Measurements from ENCODE around the gene RGS11.

Gene RGS11

DNA sequence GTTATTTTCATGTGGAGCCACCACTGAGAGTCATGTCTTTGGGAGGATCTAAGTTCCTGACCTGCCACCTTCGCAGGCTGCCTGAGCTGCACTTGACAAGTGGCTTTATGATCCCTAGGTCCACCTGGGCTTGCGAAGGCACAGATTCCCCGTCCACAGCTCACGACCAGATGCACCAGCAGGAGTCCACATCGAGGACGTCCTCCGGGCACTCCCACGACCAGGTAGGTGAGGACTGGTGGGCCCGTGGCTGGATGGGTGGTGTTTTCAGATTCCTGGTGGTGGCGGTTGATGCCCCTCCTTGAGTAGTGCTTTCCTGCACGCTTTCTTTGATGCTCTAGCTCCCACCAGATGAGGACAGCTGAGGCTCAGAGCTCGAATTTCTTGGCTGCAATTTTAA lies 26.3 kb downstream of the RGS11 start:
- no peak overlapping the region for H3K4me3 ChIP-seq (ENCODE audit: control insufficient read depth, low read depth, low read length)
- TF ChIP-seq, protein P1, sequence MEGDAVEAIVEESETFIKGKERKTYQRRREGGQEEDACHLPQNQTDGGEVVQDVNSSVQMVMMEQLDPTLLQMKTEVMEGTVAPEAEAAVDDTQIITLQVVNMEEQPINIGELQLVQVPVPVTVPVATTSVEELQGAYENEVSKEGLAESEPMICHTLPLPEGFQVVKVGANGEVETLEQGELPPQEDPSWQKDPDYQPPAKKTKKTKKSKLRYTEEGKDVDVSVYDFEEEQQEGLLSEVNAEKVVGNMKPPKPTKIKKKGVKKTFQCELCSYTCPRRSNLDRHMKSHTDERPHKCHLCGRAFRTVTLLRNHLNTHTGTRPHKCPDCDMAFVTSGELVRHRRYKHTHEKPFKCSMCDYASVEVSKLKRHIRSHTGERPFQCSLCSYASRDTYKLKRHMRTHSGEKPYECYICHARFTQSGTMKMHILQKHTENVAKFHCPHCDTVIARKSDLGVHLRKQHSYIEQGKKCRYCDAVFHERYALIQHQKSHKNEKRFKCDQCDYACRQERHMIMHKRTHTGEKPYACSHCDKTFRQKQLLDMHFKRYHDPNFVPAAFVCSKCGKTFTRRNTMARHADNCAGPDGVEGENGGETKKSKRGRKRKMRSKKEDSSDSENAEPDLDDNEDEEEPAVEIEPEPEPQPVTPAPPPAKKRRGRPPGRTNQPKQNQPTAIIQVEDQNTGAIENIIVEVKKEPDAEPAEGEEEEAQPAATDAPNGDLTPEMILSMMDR (IDR thresholded peaks at IDR 0.05; ENCODE audit: control insufficient read depth, insufficient read depth, low read depth, low read length, missing control alignments), result no peak
- no peak for DNase-seq (ENCODE audit: low read depth)

DNA sequence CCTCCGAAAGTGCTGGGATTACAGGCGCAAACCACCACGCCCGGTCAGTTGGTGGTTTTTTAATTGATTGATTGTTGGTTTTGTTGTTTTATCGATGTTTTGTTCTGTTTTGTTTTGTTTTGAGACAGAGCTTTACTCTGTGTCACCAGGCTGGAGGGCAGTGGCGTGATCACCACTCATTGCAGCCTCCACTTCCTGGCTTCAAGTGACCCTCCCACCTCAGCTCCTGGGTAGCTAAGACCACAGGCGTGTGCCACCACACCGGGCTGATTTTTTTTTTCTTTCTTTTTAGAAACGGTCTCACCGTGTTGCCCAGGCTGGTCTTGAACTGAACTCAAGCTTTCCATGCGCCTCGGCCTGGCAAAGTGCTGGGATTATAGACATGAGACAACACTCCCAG lies 28.7 kb downstream of the RGS11 start:
- no peak overlapping the region for H3K4me3 ChIP-seq (ENCODE audit: control insufficient read depth, low read depth, low read length)
- no peak for DNase-seq (ENCODE audit: low read depth)
- TF ChIP-seq, protein P1 (IDR thresholded peaks at IDR 0.05; ENCODE audit: control insufficient read depth, insufficient read depth, low read depth, low read length, missing control alignments), result no peak

DNA sequence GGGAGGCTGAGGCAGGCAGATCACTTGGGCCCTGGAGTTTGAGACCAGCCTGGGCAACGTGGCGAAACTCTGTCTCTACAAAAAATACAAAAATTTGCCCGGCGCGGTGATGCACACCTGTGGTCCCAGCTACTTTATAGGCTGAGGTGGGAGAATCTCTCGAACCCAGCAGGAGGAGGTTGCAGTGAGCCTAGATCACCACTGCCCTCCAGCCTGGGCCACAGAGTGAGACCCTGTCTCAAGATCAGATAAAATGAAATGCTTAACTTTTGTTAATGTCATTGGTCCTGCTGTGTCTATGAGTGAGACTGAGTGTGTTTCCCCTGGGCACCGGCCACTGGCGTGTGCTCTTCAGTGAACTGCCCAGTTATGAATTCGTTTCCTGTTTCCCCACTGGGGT lies 30.6 kb downstream of the RGS11 start:
- no peak for DNase-seq (ENCODE audit: low read depth)
- TF ChIP-seq, protein P1 (IDR thresholded peaks at IDR 0.05; ENCODE audit: control insufficient read depth, insufficient read depth, low read depth, low read length, missing control alignments), result no peak
- H3K4me3 ChIP-seq (ENCODE audit: control insufficient read depth, low read depth, low read length), result no peak overlapping the region

DNA sequence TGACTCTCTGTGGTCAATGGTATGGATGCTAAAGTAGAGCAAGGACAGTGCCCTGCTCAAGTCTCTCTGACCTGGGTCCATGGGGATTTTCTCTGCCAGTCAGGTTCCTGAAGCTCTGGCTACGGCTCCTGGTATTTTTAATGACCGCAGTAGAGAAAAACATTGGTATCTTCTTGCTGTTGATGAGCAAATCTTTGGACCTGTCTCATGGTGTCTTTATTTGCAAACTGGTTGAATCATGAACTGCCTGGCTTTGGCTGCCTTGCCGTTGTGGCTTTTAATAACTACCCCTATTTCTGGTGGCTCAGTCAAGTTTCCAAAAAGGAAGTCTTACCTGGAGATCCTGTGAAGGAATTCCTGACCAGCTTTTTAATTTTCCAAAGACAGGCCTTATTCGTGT lies 32.4 kb downstream of the RGS11 start:
- DNase-seq (ENCODE audit: low read depth), result no peak
- H3K4me3 ChIP-seq (ENCODE audit: control insufficient read depth, low read depth, low read length), result no peak overlapping the region
- TF ChIP-seq, protein P1 (IDR thresholded peaks at IDR 0.05; ENCODE audit: control insufficient read depth, insufficient read depth, low read depth, low read length, missing control alignments), result no peak

DNA sequence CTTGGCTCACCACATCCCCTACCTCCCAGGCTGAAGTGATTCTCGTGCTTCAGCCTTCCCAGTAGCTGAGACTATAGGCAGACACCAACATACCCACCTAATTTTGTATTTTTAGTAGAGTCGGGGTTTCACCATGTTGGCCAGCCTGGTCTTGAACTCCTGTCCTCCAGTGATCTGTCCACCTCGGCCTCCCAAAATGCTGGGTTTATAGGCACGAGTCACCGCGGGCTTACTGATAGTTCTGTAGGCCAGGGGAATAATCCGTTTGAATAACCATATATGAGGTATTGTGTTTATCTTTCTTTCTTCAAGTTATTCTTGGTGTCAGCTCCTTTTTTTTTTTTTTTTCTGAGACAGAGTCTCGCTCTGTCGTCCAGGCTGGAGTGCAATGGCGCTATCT lies 33.5 kb downstream of the RGS11 start:
- H3K4me3 ChIP-seq (ENCODE audit: control insufficient read depth, low read depth, low read length), result no peak overlapping the region
- TF ChIP-seq, protein P1 (IDR thresholded peaks at IDR 0.05; ENCODE audit: control insufficient read depth, insufficient read depth, low read depth, low read length, missing control alignments), result no peak
- no peak for DNase-seq (ENCODE audit: low read depth)

DNA sequence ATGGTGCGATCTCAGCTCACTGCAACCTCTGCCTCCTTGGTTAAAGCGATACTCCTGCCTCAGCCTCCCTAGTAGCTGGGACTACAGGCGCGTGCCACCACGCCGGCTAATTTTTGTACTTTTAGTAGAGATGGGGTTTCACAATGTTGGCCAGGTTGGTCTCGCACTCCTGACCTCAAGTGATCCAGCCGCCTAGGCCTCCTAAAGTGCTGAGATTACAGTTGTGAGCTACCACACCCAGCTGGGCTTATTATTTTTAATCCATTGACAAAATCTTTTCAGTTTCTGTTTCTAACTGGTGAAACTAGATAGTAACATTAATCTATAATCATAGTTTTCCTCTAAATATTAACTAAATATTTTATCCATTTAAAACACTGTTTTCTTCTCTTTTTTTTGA lies 35.2 kb downstream of the RGS11 start:
- no peak overlapping the region for H3K4me3 ChIP-seq (ENCODE audit: control insufficient read depth, low read depth, low read length)
- TF ChIP-seq, protein P1 (IDR thresholded peaks at IDR 0.05; ENCODE audit: control insufficient read depth, insufficient read depth, low read depth, low read length, missing control alignments), result no peak
- no peak for DNase-seq (ENCODE audit: low read depth)

DNA sequence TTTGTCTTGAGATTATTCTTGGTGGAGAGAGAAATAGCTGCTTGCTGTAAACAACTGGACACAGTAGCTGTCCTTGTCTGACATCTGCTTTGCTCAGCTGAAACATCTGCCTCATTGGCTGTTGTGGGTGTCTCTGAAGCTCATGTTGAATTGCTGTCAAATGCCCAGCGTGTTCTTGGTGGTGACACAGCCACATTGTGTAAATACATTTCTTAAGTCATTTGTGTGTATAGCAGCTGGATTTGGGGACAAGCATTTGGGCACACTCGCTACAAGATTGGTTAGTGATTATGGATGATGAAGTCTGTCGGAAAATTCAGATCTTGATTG lies 35.8 kb downstream of the RGS11 start:
- no peak overlapping the region for H3K4me3 ChIP-seq (ENCODE audit: control insufficient read depth, low read depth, low read length)
- DNase-seq (ENCODE audit: low read depth), result no peak
- TF ChIP-seq, protein P1 (IDR thresholded peaks at IDR 0.05; ENCODE audit: control insufficient read depth, insufficient read depth, low read depth, low read length, missing control alignments), result no peak
